GM21526 (cell line): ENCODE measurements around the gene C1orf87.

ENCODE experiments used
- ATAC-seq: cut with Tn5 transposase; IDR thresholded peaks from one replicate; pipeline ENCODE4 v1.9.1; 2021; ENCODE audit warnings: moderate library complexity; ENCODE audit not compliant: unreplicated experiment, low FRiP score

The C1orf87 gene

GRCh38 chr1:60063561-60063960 is 10.0 kb downstream of the C1orf87 start:
- ATAC-seq: no peak

GRCh38 chr1:60059468-60059867 is 14.1 kb downstream of the C1orf87 start:
- no peak for ATAC-seq

DNA sequence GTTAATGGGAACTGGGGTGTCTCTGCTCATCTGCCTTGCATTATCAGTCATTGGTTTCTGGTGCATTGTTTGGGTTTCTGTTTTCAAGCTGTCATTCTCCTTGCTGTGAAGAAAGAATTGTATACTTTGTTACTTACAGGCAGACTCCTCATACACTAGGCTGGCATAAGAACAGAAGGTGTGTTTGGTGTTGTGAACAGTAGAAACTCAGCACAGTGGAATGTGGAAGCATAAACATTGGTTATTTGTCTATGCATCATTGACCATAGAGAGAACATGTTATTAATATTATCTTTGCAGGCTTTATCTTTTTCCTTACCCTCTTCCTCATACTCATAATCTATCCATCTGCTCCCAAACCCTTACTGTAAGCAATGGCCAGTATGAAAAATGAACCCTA is 18.2 kb downstream of the C1orf87 start:
- no peak for ATAC-seq

GRCh38 chr1:60054374-60054773 is 19.2 kb downstream of the C1orf87 start:
- ATAC-seq: no peak

DNA sequence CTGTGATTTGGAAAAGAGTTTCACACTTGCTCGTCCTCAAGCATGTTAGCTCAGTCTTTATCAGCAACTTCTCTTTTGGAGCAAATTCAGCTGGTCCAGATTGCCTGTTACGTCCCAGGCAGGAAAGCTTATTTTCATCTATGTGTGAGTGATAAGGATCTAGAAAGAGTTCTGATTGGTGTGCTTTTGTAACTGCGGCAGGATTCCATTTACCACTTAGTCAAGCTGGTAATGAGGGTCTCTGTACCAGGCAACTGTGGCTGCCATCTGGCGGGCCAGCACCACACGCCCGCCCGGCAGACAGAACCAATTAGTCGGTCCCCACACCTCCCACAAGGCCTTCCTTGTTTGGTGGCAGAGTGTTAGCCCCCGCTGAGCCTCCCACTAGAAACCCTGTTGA is 21.0 kb downstream of the C1orf87 start:
- ATAC-seq: no peak

DNA sequence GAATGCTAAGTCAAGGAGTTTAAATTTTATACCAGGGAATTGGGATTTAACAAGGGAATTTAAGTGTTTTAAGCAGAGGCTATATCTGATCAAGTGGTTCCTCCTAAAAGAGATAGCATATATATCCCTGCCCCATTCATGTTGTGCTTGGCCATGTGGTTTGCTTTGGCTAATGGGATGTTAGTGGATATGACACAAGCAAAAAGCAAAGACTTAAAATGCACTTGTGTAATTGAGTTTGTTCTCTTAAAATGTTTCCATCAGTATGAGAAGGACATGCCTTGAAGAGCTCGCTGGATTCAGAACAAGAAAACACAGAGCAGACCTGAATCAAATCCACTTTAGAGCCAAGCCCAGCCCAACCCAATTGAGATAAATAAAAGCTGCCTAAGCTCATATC is 22.4 kb downstream of the C1orf87 start:
- no peak for ATAC-seq

- no peak for ATAC-seq
Observed at GRCh38 chr1:60049188-60049587, 24.4 kb downstream of the C1orf87 start.

DNA sequence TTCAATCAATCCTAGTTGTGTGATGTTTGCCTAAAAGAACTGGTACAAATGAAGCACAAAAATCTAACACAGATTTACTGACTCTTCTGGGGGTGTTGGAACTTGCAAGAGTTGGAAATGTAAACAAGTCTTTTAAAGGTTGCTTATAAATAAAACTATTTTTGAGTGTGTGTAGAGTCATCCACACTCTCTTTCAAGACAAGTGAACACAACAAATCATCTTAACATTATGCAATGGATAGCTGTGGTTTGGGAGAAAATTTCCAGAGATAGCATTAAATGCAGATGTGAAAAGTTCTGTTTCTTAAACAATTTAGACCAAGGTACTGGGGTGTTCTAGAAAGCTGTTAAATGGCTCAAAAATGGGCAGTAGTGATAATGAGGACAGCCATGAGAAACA is 28.7 kb downstream of the C1orf87 start:
- no peak for ATAC-seq

GRCh38 chr1:60041783-60042182 is 31.8 kb downstream of the C1orf87 start:
- ATAC-seq: no peak

DNA sequence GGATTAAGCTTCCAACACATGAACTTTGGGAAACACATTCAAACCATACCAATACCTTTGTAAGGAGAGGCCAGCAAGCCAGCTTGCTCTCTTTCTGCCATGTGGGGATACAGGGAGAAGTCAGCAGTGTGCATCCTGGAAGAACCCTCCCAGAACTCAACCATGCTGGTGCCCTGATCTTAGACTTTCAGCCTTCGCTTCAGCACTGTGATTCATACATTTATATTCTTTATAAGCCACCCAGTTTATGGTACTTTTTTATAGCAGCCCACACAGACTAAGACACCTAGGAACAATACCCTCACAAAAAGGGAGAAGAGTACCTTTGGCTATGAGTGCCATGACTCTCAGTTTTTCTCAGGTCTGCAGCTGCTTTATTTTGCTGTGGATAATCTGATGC is 35.9 kb downstream of the C1orf87 start:
- no peak for ATAC-seq

DNA sequence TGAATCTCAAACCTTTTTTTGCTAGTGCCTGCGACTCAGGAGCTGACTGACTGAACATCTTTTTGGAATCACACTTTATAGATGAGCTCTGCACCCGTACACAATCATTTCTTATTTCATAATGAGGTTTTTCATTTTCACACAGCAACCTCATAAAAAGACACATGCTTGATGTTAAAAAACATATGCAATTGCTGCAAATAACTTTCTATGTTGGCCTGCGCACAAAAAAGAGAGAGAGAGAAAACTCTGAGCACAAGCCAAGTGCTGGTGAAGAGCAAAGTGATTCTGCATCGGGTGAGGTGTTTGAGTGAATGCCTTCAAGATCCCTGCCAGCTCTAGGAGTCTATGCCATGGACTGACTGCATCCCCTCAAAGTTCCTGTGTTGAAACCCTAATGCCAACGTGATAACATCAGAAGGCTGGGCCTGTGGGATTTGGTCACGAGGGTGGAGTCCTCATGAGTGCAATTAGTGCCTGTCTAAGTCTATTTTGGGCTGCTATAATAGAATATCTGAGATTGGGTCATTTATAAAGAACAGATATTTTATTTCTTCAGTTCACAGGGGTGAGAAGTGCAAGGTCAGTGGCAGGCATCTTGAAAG is 36.6 kb downstream of the C1orf87 start:
- no peak for ATAC-seq

DNA sequence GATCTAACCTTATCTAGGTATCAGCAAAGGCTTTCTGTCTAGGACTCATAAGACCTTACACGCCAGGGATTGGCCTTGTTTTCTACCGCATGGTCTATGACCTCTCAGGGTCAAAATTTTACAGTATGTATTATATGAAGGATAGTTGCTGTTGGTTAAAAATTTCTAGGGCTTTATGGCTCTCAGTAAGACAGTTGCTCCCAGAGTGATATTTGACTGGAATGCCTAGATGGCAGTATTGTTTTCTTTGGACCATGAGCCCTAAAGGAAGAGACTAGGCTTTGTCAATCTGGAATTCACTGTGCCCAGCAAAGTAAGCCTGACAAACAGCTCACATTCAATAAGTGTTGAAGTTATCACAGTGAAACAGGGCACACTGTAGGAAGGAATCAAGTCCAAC is 37.6 kb downstream of the C1orf87 start:
- ATAC-seq: no peak

DNA sequence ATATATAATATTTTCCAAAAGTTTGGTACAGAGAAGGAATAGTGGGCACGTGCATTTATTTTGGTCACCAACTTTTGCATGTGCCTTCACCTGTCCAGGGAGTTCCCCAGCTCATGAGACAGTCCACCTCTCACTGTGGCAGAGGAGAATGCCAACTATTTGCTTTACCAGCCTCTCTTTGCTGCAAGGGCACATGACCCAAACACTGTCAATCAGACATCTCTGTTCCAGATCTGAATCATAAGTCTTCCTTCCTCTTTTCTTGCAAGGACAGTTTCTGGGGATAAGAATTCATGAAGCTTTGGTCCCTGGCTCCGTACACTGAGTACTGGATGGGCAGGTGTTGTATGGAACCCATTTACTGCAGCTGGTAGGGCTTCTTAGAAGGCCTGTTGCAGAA is 38.6 kb downstream of the C1orf87 start:
- ATAC-seq: no peak

GRCh38 chr1:60033066-60033465 is 40.5 kb downstream of the C1orf87 start:
- ATAC-seq: no peak

- ATAC-seq: no peak
Observed at GRCh38 chr1:60031146-60031545, 42.4 kb downstream of the C1orf87 start.

- ATAC-seq: no peak
Observed at GRCh38 chr1:60025552-60025951, 48.0 kb downstream of the C1orf87 start.

DNA sequence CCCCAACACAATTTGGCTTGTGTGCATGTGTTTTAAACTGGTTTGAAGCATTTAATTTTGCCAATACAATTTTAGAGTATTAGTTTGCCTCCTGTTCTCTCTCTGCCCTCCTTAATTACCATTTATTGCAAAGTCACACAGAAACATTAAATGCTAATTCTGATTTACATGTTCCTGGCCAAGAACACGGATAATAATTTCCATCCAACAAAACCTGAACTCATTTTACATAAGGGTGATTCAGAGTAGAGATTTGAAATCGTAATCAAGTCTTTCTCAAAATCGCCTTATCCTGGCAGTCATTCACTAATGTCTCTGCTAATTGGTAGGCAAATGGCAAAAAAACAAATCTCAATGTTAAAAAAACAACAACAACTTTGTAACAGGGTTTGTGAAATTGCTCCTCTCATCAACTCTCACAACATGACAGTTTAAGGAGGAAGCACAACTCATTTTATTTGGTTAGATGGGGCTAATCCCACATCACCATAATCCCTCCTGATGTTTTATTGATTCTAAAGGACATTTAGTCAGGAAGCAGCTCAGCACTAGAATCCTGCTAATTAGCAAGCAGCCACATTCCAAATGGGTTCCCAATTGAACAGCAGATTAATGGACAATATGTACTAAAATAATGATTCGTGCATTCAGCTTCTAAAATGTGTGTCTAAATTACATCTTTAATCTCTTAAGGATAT is 55.9 kb downstream of the C1orf87 start:
- no peak for ATAC-seq

DNA sequence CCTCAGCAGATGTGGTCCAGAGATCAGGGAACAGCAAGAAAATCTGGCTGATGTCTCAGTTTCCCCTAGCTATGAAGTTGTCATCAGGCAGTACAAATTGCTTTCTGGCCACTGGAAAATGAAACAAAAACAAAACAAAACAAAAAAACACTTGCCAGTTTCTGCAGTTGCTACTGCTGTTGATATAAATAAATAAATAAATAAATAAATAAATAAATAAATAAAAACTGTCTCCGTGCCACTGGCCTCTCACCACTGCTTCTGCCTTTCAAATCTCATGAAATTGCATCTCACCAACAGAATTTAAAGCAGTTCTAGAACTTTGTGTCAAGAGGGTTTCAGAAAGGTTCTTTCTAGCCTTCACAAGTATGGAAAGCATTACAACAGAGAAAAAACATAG is 62.9 kb downstream of the C1orf87 start:
- no peak for ATAC-seq

- ATAC-seq: no peak
Observed at GRCh38 chr1:60008500-60008899, 65.1 kb downstream of the C1orf87 start.

DNA sequence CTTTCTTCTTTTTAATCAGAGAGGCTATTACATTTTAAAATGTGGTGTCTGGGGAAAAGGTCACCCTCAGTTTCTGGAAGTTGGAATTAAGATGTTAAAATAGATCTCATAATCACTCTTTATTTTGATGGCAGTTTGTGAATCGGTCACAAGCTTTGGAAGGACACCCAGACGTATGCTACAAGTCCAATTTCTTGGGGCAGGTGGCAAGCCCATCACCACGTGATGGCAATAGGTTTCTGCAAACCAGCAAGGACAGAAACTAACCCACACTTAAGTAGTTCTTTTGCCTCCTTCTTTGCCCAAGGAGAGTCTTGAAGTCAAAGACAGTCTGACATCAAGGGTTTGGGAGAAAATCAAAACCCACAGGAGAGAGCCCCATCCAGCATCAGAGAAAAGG is 72.9 kb downstream of the C1orf87 start:
- no peak for ATAC-seq

DNA sequence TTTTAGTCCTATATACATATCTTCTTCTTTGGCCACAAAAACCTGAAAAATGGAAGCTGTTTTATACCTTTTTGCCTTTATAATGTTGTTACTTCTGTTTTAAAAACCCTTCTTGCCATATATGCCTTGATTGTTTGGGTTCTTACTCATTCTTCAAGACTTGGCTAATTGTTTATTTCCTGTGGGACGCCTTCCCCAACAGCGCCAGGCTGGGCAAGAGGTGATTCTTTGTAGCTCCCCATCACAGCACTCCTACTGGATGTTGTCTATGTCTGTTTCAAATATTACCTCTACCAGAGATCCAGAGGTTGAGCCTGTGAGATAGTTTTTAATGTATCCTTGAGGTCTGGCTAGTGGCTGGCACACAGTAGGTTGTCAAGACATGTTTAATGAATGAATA is 73.8 kb downstream of the C1orf87 start:
- no peak for ATAC-seq

DNA sequence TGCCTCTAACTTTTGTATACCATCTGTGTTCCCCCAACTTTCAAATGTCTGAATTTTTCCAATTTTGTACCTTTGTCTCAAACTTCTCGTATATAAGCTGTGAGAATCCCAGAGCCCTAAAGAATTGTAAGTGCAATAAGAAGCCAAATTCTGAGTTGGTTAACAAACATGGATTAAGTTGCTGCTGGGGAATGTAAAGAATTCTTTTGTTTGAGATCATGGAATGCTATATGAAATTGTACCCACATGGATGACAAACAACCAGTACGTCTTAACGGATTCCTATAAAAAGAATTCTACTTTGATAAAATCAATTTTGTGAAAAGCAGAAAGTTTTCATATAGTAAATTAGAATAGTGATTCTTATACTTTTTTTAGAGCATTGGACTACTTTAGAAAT is 74.6 kb downstream of the C1orf87 start:
- no peak for ATAC-seq
